GM19238 (cell line): ENCODE measurements around the gene NCR3LG1.
"Not testable (repeated sequence)": the region's sequence is repeated elsewhere in the genome, so short reads cannot be mapped to it uniquely, and the experiment has no call there.

Source experiments
- DNase-seq: peaks from one replicate; pipeline ENCODE4 v3.0.0; 2011; ENCODE audit warnings: low spot score; ENCODE audit not compliant: insufficient read length

The NCR3LG1 gene

DNA sequence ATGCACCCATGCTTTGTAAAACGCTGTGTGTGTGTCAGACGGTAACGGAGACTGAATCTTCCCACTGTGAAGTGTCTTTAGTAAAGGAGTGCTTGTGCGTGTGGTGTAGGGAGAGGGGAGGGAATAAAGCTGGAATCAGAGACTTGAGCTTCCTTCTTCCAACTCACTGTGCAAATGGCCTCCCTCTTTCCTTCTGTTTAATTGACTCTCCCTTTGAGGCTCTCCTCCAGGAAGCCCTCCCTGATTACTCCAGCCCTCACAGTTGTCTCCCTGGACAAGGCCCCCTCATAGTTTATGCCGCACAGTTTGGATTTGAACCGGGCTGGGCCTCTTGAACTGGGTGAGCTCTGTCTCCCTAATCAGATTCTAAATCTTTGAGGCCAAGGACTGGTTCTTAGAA lies 59.8 kb downstream of the NCR3LG1 start:
- no peak for DNase-seq

DNA sequence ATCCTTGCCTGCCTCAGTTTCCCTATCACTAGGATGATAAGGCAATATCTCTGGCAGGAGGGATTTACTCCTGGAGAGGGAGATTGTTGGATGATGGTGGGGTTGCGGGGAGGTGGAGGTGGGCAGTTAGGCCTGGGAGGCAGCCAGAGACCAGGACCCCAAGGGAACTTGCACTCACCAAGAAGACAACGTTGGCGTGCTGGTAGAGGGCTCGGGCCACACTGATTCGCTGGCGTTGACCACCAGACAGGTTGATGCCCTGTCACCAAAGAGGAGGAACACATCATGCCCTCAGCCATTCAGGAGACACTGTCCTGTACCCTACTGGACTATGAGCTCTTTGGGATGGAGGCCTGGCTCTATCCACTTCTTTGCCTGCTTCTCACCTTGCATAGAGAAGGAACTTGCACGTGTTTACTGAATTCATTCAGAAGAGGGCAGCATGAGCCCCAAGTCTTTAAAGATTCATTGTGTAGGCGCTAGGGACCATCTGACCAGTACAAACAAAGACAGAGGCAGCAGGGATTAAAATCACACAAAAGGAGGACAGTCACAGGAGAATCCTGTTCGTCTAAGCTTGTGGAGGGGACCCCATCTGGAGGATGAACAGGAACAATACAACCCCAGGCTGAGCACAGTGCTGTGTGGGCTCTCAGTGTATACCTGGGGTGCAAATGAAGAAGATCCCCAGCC lies 61.0 kb downstream of the NCR3LG1 start:
- no peak for DNase-seq

DNA sequence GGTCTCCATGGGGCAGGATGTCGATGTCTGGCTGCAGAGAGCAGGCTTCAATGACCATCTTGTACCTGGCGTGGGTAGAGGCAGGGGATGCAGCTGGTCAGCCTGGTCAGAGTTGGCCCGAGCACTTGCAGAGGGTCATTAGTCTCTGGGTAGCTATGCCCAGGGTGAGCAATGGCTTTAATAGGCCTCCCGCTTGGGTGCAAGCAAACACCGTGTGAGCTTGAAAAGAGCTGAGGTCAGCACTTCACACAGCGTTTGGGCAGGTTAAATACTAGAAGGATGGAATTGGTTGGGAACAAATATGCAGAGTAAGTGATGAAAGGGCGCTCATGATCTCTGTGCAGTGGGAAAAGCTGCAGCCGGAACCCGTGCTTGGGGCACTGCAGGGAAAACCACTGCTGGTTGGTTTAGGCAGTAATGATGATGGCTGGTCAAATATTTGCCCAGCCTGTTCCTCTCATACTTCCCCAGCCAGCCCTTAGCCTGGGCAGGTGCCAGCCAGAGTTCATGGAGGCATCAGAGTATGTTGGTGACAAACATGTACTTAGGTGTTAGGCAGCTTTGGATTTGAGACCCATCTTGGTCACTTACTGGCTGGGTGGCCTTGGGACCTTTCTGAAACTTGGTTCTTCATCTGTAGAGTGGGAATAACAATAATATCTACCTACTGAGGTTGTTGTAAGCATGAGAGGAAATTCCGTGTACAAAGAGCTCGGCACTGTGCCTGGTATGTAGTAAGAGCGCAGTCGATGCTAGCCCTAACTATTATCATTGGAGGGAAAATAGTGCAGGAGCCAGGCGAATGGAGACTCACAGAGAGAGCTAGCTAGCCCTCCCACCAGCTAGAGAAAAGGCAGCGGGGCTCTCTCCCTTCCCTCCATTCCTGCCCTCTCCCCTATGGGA lies 62.1 kb downstream of the NCR3LG1 start:
- no peak for DNase-seq

DNA sequence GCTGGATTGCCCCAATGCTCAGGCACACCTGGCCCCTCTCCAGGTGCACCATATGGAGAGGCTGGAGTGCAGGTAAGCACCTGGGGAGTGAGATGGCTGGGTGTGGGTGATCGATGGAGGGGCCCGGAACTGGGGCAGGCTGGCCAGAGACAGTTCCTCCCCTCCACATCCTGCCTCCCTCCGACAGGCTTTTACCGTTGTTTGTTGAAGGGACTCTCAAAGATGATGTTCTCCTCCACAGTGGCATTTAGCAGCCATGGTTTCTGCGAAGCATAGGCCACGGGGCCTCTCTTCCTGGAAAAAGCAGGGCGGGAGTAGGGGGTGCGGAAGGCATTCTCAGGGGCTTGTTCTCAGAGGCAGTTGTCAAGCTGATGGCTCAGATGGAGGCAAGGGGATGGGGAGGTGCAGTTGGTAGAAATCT lies 62.7 kb downstream of the NCR3LG1 start:
- no peak for DNase-seq

DNA sequence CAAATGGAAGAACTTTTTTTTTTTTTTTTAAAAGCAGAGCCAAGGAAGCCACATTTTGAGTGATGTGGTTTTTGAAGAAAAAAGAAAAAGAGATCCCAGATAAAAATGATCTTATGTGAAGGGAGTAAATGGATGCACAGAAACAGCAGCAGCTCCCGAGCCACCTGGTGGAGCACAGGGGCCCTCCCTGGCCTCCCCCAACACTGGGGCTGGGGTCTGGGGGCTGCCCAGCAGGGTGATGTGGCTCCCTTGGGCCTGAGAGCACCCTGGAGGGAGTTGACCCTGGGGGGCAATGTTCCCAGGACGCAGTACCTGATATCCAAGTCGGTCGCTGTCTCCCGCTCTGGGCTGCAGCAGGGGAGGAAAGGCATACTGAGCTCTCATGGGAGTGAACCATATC lies 63.4 kb downstream of the NCR3LG1 start:
- no peak for DNase-seq

DNA sequence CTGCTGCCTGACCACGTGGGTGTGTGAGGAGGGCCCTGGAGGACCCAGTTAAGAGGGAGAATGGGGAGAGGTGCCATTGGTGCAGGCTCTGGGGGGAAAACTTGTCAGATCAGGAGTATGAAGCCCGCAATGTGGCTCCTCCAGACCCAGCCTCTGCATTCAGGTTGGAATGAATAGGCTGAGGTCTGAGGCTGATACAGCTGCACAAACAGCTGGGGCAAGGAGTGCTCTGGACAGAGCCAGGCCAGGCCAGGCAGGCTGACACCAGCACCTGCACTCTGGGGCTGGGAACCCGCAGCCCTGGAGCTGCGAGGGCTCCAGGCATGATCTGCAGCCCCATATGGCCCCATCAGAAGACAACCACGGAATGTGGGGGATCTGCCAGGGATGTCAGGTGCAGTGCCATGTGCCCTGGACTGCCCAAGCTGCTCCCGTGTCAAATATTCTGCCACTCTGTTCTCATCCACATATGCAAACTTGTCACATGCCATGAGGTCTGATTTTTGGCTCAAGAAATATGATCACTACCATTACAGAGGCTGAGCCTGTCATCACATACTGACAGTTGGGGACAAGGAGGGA lies 64.0 kb downstream of the NCR3LG1 start:
- DNase-seq = no peak

DNA sequence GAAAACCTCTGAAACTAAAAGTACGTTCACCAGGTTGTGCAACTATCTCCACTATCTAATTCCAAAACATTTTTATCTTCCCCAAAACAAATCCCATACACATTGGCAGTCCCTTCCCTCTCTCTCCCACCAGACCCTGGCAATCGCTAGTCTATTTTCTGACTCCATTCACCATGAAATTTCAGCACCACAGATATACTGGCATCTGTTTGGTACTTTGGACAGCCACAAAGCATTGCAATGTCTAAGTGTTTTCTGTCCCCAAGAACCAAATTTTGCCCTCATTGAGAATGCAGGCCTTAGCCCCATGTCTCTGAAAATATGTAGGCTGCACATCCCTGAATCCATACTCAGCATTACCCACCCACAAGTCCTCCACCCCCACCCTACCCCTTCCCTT lies 64.9 kb downstream of the NCR3LG1 start:
- DNase-seq = no peak

DNA sequence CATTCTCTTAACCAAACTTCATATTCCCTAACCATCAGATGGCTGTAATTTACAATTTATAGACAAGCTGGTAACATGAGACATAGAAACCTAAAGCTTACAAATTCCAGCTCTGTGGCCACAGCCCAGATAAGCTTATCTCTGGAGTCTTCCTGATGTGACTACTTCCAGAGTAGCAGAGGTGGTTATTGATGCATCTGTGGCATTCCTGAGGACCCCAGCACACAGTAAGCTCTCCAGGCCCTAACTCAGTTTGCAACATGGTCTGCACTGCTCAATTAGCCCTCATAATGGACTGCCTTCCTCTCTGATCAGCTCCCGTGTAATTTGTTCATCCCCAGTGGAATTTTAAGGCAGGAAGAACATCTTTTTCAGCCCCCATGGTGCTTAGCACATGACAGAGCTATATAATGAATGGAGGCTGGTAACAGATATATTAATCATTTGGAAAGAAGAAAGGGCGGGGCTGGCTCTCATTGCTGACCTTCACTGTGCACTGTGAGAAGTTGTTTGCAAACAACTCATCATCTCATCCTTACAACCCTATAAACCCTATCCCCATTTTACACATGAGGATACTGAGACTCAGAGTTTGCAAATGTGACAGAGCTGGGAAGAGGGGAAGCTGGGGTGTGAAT lies 67.0 kb downstream of the NCR3LG1 start:
- DNase-seq = no peak

DNA sequence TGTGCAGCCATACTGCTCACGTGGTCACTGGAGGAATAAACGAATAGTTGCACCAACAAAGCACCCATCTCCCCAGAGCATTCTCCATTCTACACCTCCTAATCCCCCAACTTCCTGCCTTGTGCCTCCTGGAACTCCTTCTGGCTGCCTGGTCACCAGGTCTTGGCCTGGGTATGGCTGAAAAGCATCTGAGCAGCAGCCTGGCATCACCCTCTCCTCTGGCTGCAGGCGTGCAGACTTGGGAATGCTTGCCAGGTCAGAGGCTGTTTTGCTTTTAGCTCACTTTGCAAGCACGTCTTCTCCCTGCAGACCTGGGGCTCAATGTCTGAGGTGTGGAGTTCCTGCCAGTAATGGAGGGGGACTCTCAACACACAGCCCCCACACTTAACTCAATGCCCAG lies 70.2 kb downstream of the NCR3LG1 start:
- DNase-seq = no peak

DNA sequence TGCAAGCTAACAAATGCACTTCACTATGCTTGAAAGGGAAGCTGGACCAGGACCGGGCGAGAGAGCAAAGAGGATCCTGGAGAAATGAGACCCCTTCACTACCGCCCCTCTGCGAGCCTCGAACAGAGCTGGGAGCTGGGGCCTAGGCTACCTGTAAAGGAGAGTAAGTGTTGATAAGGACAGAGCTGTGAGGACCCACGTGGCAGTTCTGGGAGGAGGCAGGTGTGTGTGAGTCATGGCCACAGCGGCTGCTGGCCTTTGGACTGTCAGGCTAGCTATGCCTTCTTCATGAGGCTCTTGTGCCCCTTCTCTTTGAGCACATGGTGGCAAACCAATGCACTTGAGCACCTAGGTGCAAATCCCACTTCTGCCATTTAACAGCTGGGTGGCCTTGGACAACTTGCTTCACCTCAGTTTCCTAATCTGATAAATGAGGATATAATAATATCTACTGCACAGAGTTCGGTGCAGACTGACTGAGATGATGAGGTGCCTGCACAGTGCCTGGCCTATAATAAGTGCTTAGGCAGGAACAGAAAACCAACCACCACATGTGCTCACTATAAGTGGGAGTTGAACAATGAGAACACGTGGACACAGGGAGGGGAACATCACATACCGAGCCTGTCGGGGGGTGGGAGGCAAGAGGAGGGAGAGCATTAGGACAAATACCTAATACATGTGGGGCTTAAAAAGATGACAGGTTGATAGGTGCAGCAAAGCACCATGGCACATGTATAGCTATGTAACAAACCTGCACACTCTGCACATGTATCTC lies 72.1 kb downstream of the NCR3LG1 start:
- DNase-seq = no peak

DNA sequence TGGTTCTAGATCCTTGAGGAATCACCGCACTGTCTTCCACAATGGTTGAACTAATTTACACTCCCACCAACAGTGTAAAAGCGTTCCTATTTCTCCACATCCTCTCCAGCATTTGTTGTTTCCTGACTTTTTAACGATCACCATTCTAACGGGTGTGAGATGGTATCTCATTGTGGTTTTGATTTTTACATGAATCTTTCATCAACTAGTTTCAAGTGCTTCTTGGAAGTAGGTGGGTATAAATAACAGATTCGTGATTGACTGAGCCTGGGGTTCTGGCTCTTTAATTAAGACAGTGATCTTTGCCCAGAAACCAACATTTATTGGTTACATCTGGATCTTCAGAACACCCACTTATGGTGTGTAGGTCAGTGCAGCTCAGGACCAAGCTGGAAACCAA lies 74.6 kb downstream of the NCR3LG1 start:
- DNase-seq = not testable (repeated sequence)
